Medulla oblongata (tissue), 1 donor: ENCODE measurements around the gene NREP.

Experiments
- DNase-seq: peaks from one replicate; pipeline ENCODE4 v3.0.0-alpha.2; 2015; ENCODE audit errors: extremely low spot score

NREP gene

DNA sequence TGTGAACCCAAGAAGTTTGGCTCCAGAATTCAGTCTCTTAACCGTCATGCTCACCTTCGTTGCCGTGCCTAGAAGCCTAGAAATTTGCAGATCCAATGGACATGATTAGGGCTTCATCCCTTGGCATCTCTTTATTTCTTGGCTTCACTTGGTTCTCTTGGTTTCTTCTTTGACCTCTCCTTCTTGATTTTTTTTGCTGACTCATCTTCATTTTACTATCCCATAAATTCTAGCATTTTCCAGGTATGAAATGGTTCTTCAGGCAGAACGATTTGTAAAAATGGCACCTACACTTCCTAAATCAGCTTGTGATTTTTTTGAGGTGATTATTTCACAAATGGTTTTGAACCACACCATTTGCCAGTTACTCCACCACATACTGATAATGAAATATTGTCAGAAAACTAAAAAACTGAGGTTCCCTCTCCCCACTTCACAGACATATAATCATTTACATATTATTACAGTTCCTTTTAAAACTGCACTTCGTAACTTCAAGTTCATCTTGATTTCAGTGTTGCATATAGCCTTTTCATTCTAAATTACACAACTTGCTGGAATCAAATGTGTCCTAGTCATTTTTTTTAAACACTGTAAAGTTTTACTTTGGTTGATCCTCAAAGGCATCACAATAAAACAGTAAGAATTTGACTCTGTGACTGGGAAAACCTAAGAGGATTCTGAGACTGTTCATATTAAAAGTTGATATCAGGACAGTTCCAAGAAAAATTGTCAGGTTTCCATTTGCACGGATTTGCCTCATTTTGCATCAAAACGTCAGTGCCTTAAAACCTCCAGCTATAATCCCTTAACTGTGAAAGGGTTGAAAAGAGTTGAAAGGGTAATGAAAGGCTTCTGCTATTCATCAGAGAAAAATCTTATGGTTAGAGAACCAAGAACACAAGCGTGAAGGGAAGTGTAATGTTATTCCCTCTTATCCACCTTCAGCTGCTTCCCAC, 8.9 kb upstream of the NREP start:
- no peak for DNase-seq

DNA sequence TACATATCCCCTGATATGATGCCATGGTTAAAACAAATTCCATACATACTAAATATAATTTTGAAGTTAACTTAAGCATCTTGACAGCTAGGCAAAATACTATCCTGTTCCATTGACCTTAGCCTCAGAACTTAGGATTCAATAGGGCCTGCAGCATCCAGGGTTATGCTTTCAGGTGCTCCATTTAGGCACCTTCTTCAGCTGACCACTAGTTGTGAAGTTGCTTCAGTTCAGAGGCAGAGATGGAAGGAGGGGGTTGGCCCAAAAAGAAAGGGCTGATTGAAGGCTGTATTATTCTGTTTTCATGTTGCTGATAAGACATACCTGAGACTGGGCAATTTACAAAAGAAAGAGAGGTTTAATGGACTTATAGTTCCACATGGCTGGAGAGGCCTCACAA, 7.0 kb upstream of the NREP start:
- no peak for DNase-seq

- DNase-seq = no peak
These were observed 5.9 kb upstream of the NREP start for GRCh38 chr5:111762895-111763294.

- no peak for DNase-seq
These were observed 1.3 kb upstream of the NREP start for GRCh38 chr5:111758284-111758628.

DNA sequence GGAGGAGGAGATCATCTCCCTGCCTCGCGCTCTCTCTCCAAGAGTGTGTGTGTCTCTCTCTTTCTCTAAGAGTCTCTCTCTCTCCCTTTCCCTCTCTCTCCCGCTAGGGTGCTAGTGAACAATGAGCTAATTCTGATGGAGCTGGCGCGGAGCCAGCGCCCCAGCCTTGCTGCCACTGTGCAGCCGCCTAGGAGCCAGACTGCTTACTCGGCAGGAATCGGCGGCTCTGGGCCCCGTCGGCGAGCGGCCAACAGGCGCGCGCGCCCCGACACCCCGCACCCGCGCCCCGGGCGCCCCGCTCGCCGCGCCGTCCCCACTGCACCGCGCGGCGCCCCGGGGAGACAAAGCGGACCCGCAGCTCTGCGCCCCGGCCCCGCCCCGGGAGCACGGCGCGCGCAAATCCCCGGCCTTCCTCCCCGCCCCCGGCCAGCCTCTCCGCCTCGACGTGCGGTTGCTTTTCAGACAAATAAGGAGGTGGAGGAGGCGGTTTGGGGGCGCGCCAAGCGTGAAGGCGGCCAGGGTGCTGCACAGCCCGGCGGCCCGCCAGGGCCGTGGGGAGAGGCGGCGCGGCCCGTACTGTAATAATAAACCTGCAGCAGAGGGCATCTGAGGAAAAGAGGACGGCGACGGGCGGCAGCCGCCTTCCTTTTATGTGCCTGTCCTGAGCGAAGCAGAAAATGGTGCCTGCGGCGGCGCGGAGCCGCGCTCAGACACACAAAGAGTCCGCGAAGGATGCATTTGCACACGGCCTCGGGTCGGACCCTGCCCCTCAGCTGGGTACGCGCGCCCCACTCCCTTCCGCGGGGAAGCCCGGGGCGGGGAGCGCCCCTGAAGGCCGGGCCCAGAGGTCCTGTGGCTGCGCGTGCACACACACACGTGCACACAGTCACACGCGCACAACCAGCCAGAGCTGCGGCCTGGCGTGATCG, 625 bp upstream of the NREP start:
- DNase-seq = peak; percentile 96

- no peak for DNase-seq
These were observed 1.0 kb downstream of the NREP start for GRCh38 chr5:111755942-111756381.

DNA sequence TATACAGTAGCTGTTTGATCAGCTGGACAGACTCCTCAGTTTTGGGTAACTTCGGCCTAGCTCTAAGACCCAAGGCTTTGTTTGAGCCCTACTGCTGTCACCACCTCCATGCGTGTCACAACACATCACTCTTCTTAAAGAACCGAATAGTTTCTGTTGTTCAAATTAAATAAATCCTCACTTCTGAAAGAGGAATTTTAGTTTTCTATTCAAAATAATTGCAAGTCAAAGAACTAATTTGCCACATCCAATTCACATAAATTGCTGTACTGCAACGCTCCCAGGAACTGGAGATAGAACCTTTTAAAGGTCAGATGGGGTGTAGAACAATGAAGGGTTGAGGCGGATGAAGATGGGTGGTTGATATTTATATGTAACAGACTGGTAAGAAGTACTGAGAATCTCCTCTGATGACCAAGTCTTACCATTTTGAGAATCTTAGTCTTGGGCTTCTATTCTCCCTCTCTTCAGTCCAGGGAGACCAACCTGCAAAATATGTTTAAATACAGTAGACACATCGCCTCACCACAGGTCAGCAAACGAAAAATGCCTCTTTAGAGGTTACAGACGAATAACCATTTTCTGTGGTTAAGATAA, 1.6 kb downstream of the NREP start:
- DNase-seq = no peak

GRCh38 chr5:111753884-111754589, 3.0 kb downstream of the NREP start:
- DNase-seq = no peak

- peak; percentile 35 for DNase-seq
These were observed 4.5 kb downstream of the NREP start for GRCh38 chr5:111752426-111752965.

- DNase-seq = no peak
These were observed 7.5 kb downstream of the NREP start for GRCh38 chr5:111749303-111750026.

DNA sequence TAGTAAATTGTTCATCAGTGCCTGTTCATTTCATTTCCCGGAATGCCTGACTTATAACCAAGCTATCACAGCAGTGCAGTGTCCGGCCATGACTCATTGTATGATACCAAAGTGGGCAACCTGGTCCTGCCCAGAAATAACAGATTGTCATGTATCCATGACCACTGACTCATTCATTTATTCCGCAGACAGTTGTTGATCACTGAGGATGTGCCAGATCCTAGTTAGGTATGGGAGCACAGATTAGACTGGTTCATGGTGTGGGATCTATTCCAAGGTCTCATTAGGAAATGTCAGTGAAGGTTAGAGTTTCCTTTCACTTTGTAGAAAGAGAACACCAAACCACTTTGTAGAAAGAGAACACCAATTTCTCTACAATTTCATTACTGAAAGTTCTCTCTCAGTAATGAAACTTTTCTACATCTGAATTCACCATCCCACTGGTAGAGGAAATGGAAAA, 8.7 kb downstream of the NREP start:
- DNase-seq = no peak

DNA sequence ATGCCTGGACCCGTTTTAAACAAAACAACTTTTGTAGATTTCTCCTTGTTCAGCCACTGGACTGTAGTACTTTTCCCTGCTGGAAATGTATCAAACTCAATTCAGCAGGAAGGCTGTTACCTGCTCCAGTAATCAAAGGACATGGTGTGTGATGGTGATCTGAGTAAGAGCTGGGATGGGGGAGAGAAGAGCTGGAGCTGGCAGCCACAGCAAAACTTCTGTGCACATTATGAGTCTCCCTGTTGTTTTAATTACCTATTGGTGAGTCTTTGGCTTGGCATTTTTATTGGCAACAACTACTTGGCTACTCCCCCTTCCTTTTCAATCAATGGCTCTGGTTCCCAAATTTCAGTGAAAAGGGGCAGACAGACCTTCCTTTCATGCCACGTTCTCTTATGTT, 9.7 kb downstream of the NREP start:
- no peak for DNase-seq

- no peak for DNase-seq
These were observed 10.2 kb downstream of the NREP start for GRCh38 chr5:111746791-111747190.

DNA sequence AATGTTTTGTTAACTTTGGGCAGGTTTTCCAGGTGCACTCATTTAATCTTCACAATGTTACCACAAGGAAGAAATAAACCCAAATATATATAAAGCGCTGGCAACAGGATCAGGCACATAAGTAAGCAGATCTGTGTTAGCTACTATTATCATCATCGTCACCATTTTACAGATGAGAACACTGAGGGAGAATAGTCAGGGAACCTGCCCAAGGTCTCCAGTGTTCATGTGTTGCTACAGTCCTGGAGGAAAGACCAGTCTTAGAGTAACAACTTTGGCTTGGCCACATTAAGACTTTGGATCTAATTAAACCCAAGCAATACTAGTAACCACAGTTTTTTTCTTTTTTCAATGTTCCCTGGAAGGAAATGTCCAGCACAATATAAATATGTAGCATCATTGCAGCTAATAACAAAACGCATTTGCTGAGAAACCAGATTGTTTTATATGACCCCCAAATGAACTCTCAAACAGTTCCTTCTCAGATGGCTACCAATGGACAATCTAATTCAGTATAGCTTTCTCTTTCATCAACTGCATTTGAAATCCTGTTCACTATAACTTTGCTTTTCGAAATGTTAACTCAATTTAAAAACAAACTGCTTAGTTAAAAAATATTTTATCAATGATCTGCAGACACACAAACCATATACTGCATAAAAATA, 11.8 kb downstream of the NREP start:
- no peak for DNase-seq

DNA sequence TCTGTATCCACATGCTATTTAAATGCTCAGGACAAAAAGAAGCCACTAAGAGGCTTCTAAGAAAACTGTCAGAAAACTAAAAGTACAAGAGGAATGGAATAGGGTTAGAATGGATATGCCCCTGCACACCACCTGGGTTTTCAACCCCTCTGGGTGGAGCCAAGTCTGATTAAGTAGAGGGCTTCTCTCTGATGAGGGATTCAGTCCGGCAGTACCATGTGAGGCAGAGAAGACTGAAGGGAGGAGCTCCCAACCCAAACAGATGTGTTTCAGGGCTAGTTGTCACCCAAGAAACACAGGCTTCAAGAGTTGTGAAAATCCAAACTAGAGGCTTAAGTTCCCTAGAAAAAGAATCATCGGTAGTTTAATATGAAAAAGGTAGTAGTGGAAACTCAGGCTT, 12.5 kb downstream of the NREP start:
- DNase-seq = no peak

DNA sequence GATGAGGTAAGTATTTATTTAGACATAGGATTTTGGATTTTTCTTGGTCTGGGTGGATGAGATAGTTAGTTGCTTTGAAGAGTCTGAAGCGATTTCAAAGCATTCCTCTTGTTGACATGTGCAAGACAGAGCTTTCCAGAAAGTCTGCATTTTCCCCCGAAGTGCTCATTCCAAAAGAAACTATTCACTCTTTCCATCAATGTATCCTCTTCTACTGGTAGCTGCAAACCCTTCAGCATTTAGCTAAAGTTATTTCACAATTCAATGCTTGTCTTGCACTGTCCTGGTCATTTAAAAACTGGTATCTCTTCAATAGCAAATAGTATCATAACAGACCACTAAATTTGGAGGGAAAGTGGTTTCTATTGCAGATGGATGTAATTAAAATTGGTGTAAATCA, 13.0 kb downstream of the NREP start:
- DNase-seq = no peak

DNA sequence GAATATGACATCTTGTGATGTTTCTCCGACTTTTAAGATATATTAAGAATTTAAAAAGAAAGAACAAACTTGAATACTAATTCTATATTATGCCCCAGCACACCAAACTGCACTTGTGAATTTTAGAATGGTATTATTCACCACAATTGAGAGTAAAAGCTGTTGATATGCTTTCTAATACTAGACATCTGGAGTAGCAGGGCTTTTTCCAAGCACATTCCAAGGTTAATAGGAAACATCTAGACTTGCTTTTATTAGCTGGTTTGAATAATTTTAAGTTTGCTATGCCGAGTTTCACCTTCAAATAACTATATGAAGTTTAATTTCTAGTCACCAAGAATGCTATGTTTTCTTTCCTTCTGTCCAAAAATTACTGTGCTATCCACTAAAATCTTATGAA, 13.5 kb downstream of the NREP start:
- DNase-seq = no peak

- no peak for DNase-seq
These were observed 14.6 kb downstream of the NREP start for GRCh38 chr5:111742177-111742994.

DNA sequence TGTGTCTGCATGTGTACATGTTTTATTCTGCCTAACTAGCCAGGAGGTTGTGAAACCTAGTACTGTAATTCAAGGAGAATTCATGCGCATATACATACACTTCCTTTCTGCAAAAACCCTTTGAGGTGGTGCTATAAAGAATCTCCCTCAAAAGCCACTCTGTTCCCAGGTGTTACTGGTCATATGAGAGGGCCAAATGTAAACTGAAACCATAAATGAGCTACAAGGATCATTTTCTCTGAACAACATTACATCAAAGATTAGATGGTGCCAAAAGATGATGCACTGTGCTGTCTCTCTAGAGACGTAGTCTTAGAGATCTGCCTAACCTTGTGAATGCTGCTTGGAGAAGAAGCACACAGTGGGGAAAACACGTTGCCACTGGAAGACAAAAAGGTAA, 15.7 kb downstream of the NREP start:
- DNase-seq = no peak
